Measurements from ENCODE around the gene LNPK.

The LNPK gene

GRCh38 chr2:175892046-175892445, 110.0 kb downstream of the LNPK start:
- DNase-seq, result no peak

- DNase-seq, result no peak
These were observed 111.3 kb downstream of the LNPK start for GRCh38 chr2:175890636-175891242.

- DNase-seq, result no peak
These were observed 112.3 kb downstream of the LNPK start for GRCh38 chr2:175889701-175890302.

- DNase-seq, result no peak
These were observed 114.3 kb downstream of the LNPK start for GRCh38 chr2:175887776-175888175.

- no peak for DNase-seq
These were observed 117.2 kb downstream of the LNPK start for GRCh38 chr2:175884697-175885393.

GRCh38 chr2:175883586-175884194, 118.4 kb downstream of the LNPK start:
- no peak for DNase-seq

- no peak for DNase-seq
These were observed 122.4 kb downstream of the LNPK start for GRCh38 chr2:175879679-175880078.

GRCh38 chr2:175877845-175878544, 124.1 kb downstream of the LNPK start:
- no peak for DNase-seq

GRCh38 chr2:175874291-175874690, 127.8 kb downstream of the LNPK start:
- DNase-seq, result no peak
